GM20000 (cell line): ENCODE data around the gene ORC2.

ENCODE experiments used
- DNase-seq: peaks from one replicate; pipeline ENCODE4 v3.0.0; 2012; ENCODE audit warnings: low spot score
- CTCF ChIP-seq: IDR thresholded peaks from 2 replicates; pipeline ENCODE4 v1.5.1; 2012; ENCODE audit warnings: mild to moderate bottlenecking, control low read depth; ENCODE audit errors: extremely low read depth, missing control alignments

ORC2 gene

DNA sequence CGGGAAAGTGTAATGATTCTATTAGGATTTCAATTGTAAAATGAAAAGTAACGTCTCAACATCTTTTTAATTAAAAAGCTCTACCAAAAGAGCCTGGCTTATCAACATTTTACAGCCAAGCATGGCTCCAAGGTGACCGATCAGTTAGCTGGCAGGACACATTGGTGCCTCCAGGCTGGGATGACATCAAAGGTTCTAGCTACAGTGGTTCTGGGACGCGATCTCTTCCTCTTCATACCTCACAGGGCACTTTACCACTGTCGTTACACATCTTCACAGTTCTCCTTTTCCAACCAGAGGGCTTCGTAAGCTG, 693 bp downstream of the ORC2 start:
- DNase-seq: no peak
- TF ChIP-seq CTCF: no peak

GRCh38 chr2:200961674-200962073, 1.8 kb downstream of the ORC2 start:
- no peak for TF ChIP-seq CTCF
- DNase-seq: no peak

GRCh38 chr2:200950378-200950777, 13.1 kb downstream of the ORC2 start:
- TF ChIP-seq CTCF: no peak
- DNase-seq: no peak

DNA sequence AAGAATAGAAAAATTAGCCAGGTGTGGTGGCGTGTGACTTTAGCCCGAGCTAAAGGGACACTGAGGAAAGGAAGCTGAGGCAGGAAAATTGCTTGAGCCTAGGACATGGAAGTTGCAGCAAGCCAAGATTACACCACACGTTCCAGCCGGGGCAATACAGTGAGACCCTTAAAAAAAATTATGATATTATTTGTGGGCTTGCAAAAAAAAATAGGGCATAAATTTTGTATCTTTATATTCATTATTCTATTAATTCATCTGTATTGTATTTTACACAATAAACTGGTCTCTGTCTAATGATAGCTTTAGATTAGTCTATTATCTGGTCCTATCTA, 18.1 kb downstream of the ORC2 start:
- TF ChIP-seq CTCF: no peak
- DNase-seq: no peak

DNA sequence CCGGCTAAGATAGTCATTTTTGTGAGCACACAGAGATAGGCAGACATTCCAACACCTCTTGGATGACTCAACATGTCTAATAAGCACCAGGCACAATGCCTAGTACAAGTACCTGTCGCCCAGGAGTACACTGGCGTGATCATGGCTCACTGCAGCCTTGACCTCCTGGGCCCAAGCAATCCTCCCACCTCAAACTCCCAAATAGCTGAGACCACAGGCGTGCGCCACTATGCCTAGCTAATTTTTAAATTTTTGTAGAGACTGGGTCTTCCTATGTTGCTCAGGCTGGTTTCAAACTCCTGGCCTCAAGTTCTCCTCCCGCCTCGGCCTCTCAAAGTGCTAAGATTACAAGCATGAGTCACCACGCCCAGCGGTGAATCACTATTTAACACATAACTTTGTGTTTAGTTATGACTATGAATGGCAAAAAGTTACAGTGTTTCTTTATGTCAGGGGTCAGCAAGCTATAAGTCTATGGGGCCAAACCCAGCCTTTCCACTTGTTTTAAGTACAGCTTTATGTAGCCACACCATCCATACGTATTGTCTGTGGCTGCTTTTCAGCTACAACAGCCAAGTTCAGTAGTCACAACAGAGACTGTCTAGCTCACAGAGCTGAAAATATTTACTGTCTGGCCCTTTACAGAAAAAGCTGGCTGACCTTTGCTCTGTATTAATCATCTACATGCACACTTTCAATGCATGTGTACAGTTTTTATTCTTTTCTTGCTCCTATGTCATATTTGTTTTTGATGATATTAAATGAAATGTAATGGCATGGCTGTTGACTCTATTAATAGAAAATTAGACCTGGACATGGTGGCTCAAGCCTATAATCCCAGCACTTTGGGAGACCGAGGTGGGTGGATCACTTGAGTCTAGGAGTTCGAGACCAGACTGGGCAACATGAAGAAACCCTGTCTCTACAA, 18.7 kb downstream of the ORC2 start:
- DNase-seq: no peak
- no peak for TF ChIP-seq CTCF

- no peak for TF ChIP-seq CTCF
- DNase-seq: no peak
These were observed 19.8 kb downstream of the ORC2 start for GRCh38 chr2:200943527-200944105.

- TF ChIP-seq CTCF: no peak
- no peak for DNase-seq
These were observed 23.6 kb downstream of the ORC2 start for GRCh38 chr2:200939832-200940231.
